Measurements from ENCODE around the gene REG4.
"Not testable (repeated sequence)": the region's sequence is repeated elsewhere in the genome, so short reads cannot be mapped to it uniquely, and the experiment has no call there.

REG4 gene

GRCh38 chr1:119840745-119841144, 29.5 kb upstream of the REG4 start:
- CTCF ChIA-PET: interaction anchor here (1.3 to 1.4 kb wide), 2 partner anchors 28 to 32 kb away, joined by 3 read pairs; no protein-coding TSS in a partner anchor
- POLR2A ChIA-PET: no interaction called here
- TF ChIP-seq, protein P1, sequence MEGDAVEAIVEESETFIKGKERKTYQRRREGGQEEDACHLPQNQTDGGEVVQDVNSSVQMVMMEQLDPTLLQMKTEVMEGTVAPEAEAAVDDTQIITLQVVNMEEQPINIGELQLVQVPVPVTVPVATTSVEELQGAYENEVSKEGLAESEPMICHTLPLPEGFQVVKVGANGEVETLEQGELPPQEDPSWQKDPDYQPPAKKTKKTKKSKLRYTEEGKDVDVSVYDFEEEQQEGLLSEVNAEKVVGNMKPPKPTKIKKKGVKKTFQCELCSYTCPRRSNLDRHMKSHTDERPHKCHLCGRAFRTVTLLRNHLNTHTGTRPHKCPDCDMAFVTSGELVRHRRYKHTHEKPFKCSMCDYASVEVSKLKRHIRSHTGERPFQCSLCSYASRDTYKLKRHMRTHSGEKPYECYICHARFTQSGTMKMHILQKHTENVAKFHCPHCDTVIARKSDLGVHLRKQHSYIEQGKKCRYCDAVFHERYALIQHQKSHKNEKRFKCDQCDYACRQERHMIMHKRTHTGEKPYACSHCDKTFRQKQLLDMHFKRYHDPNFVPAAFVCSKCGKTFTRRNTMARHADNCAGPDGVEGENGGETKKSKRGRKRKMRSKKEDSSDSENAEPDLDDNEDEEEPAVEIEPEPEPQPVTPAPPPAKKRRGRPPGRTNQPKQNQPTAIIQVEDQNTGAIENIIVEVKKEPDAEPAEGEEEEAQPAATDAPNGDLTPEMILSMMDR (IDR thresholded peaks at IDR 0.05; ENCODE audit: control extremely low read depth, extremely low read depth, low read depth, missing control alignments): no peak
- DNase-seq (ENCODE audit: extremely low spot score): no peak

- no peak for DNase-seq (ENCODE audit: extremely low spot score)
- ChIA-PET POLR2A (no interaction called here), CTCF (interaction anchor here (0.7 kb wide), 1 partner anchor 29 kb away, joined by 3 read pairs; no protein-coding TSS in a partner anchor)
- TF ChIP-seq, protein P1 (IDR thresholded peaks at IDR 0.05; ENCODE audit: control extremely low read depth, extremely low read depth, low read depth, missing control alignments): no peak
Measured at GRCh38 chr1:119838236-119838635, 27.0 kb upstream of the REG4 start.

DNA sequence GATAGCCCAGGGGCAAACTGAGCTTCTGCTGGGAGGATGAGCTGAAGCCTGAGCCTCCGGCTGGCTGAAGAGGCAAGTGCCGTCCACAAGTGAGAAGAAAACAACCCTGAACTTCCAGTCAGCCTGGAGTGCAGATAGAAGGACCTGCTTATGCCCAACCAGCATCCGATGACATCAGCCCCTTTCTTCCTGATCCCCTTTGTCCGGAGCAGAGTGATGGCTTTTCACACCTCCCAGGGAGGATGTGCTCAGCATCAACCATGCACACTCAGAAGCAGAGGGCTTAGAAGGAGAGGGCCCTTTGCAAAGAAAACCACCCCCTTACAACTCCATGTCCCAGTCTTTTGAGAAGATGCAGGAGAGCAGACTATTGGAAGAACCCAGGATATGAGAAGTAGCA, 23.7 kb upstream of the REG4 start:
- DNase-seq (ENCODE audit: extremely low spot score): no peak
- POLR2A ChIA-PET: no interaction called here
- TF ChIP-seq, protein P1 (IDR thresholded peaks at IDR 0.05; ENCODE audit: control extremely low read depth, extremely low read depth, low read depth, missing control alignments): no peak
- CTCF ChIA-PET: interaction anchor here (1.0 to 1.1 kb wide), 2 partner anchors 9 to 26 kb away, joined by 3 read pairs; no protein-coding TSS in a partner anchor

GRCh38 chr1:119831027-119831426, 19.8 kb upstream of the REG4 start:
- ChIA-PET CTCF (no interaction called here), POLR2A (no interaction called here)
- TF ChIP-seq, protein P1 (IDR thresholded peaks at IDR 0.05; ENCODE audit: control extremely low read depth, extremely low read depth, low read depth, missing control alignments): no peak
- no peak for DNase-seq (ENCODE audit: extremely low spot score)

DNA sequence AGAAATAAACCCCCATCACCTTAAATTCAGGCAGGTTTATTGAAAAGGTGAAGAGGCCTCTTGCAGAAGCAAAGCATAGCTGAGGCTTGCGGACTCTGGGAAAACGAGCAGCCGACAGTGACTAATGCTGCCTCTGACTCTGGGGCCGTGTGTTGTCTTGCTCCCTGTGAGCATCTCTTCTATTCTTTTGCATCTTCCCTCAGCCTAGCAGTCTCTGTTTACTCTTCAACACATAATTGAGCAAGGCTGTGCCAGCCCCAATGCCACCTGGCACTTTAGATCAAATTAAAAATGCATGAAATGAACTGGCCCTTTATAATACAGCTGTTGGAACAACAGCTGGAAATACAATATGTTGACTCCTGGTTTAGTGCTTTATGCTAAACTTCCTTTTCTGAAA, 18.4 kb upstream of the REG4 start:
- DNase-seq (ENCODE audit: extremely low spot score): no peak
- POLR2A ChIA-PET: no interaction called here
- CTCF ChIA-PET: interaction anchor here (1.2 kb wide), 1 partner anchor 14 kb away, joined by 4 read pairs; no protein-coding TSS in a partner anchor
- TF ChIP-seq, protein P1 (IDR thresholded peaks at IDR 0.05; ENCODE audit: control extremely low read depth, extremely low read depth, low read depth, missing control alignments): no peak

GRCh38 chr1:119829006-119829405, 17.7 kb upstream of the REG4 start:
- CTCF ChIA-PET; POLR2A ChIA-PET; DNase-seq (ENCODE audit: extremely low spot score): not testable (repeated sequence)

DNA sequence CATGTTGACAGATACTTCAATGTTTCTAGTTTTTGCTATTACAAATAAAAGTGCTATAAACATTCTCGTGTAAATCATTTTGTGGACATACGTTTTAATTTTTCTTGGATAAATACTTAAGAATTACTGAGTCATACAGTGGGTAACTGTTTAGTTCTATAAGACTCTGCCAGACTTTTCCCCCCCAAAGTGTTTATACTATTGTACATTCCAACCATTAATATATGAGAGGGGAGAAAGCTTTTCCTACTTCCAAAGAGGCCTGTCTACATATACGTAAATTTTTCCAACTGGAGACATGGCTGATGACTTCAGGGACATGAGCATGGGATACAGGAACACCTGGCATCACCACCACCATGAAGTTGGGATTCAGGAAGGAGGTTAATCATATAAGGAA, 17.0 kb upstream of the REG4 start:
- DNase-seq (ENCODE audit: extremely low spot score): no peak
- TF ChIP-seq, protein P1 (IDR thresholded peaks at IDR 0.05; ENCODE audit: control extremely low read depth, extremely low read depth, low read depth, missing control alignments): no peak
- ChIA-PET POLR2A (no interaction called here), CTCF (no interaction called here)
